ENCODE data around the gene NOTCH4. TPM values are rescaled to one million over a fixed set of nuclear protein-coding genes. Genes with fewer than 3 reads are reported as not detected.
"Not testable (repeated sequence)": the region's sequence is repeated elsewhere in the genome, so short reads cannot be mapped to it uniquely, and the experiment has no call there.

Gene NOTCH4
- total RNA-seq, 1 donor, result 1.1 TPM

- no peak for DNase-seq (ENCODE audit: low read depth)
- H3K4me3 ChIP-seq (ENCODE audit: low read depth, low read length), result no peak overlapping the region
- TF ChIP-seq, protein P1, sequence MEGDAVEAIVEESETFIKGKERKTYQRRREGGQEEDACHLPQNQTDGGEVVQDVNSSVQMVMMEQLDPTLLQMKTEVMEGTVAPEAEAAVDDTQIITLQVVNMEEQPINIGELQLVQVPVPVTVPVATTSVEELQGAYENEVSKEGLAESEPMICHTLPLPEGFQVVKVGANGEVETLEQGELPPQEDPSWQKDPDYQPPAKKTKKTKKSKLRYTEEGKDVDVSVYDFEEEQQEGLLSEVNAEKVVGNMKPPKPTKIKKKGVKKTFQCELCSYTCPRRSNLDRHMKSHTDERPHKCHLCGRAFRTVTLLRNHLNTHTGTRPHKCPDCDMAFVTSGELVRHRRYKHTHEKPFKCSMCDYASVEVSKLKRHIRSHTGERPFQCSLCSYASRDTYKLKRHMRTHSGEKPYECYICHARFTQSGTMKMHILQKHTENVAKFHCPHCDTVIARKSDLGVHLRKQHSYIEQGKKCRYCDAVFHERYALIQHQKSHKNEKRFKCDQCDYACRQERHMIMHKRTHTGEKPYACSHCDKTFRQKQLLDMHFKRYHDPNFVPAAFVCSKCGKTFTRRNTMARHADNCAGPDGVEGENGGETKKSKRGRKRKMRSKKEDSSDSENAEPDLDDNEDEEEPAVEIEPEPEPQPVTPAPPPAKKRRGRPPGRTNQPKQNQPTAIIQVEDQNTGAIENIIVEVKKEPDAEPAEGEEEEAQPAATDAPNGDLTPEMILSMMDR (IDR thresholded peaks at IDR 0.05; ENCODE audit: insufficient read depth, low read length), result no peak
Measured at GRCh38 chr6:32194388-32194787, 29.5 kb downstream of the NOTCH4 start.

GRCh38 chr6:32193096-32193495 lies 30.8 kb downstream of the NOTCH4 start:
- H3K4me3 ChIP-seq (ENCODE audit: low read depth, low read length); DNase-seq (ENCODE audit: low read depth): not testable (repeated sequence)

DNA sequence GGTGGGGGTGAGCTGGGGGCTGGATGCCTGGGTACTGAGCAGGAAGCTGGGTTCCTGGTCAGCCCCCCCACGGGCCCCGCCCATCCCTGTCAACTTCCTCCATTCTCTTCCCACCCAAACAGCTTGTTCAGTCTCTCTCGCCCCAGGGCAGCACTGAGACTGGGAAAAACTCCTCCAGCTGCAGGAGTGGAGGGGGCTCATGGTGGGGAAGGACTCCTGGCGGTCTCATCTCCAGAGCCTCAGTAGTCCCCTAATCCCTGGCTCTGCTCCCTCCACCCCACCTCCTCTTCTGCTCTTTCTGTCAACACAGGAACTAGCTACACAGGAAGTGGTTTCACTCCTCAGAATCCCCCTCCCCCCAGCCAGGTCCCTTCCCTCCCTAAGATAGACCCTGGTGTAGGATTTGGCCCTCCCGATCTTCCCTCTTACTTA lies 31.2 kb downstream of the NOTCH4 start, which contains the start of gene GPSM3:
GPSM3 (minus strand) TSS at position 36 of the 432 bp plus-strand sequence. CDS start 130 bp downstream, outside the sequence.
- no peak within 1 kb of the TSS for H3K4me3 ChIP-seq (ENCODE audit: low read depth, low read length)
- TF ChIP-seq, protein P1 (IDR thresholded peaks at IDR 0.05; ENCODE audit: insufficient read depth, low read length), result no peak
- DNase-seq (ENCODE audit: low read depth), result no peak

DNA sequence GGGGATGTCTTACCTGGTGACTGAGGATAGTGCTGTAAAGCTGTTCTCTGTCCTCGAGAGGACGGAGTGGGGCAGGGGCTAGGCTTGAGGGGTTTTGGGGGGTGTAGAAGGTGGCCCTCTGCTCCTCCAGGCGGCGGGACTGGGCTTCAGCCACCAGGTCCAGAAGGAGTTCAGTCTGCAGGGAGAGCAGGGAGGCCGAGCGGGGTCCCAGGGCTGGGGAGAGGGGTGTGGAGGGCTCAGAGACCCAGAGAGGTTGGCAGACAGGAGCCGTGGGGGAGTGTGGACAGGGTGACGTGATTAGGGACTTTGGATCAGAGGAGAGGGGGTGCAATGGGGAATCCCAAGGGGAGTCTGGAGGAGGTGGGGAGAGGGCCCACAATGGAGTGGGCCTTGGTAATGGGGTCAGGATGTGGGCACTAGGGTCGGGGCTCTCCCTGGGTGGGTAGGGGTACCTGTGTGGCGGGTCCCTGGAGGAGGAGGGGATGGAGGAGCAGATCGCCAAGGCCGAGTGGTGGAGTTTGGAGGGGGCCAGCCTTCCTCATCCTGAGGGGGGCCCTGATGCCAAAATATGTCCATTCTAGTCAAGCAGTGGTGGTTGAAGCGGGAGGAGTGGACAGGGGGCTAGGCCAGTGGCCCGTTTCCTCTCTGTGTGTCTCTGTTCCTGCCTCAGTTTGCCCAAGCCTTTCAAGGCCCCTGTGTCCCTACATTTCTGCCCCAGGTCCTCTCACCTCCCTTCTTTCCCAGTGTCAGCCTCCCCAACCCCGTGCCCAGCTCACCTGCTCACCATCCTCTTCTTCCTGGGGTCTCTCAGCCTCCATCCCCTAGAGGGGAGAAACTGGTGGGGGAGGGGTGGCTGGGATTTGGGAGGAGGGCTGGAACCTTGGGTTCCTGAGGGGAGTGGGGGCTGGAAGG lies 31.9 kb downstream of the NOTCH4 start:
- no peak for DNase-seq (ENCODE audit: low read depth)
- H3K4me3 ChIP-seq (ENCODE audit: low read depth, low read length), result no peak overlapping the region
- TF ChIP-seq, protein P1 (IDR thresholded peaks at IDR 0.05; ENCODE audit: insufficient read depth, low read length), result no peak

DNA sequence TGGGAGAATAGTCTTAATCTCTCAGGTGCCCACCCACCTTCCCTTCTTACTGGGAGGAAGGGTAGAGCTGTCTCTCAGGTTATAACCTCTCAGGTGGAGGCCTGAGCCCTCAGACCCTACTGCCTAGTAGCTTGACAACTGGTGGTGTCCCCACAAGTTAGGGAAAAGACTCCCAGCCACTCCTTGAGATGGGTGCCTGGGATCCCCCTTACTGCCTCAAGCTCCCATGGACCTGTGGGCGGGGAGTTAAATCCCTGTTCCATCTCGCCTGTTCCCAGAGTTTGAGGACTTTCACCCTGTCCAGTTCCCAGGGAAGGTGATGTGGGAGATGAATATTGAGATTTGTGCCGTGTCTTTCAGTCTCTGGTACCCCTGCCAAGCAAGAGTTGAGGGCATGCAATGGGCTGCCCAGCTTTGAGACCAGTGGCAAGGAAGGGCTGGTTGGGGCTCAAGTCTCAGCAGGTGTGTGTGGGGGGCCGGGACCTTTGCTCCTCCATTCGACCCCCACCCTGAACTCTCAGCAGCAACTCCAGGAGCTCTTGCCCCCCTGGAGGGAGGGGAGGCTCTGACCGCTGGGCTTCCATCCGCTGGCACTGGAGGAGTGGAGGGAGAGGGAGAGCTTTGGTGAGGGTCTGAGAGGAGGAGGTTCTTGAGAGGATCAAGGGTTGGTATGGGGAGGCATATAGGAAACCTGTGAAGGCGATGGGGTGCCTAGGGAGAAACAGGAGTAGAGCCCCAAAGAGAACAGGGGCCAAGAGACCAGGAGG lies 32.8 kb downstream of the NOTCH4 start:
- H3K4me3 ChIP-seq (ENCODE audit: low read depth, low read length), result peak overlapping the region; percentile 75
- TF ChIP-seq, protein P1 (IDR thresholded peaks at IDR 0.05; ENCODE audit: insufficient read depth, low read length), result no peak
- DNase-seq (ENCODE audit: low read depth), result no peak

DNA sequence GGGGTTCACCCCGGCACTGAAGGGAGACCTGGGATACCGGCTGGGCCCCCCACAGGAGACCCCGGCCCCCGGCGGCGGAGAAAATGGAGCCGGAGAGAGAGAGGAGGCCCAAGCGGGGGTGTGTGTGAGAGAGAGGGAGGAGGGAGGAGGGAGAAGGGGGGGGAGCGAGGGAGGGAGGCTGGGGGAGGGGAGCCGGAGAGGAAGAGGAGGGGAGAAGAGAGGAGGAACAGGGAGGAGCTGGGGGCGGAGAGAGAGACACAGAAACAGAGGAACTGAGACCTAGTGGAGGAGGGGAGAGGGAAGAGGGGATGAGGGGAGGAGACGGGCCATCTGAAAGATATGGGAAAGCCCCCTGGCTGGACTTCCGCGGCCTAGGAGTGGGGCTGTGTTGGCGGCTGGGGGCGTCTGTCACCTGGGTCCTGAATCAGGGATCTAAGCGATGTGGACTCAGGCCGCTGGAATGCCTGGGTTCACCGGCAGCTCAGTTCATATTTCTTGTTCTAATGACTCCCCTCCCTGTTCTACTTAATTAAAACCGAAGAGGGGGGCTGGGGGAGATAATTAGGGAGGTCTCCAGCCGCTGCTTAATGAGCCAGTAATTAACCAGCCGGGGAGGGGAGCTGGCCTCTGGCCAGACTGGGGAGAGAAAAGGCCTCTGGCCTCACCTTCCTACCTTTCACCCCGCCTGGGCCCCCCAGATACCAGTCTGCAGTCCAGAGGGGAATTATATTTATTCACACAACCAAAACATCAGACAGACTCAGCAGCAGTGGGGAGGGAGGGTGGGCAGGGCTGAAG lies 33.6 kb downstream of the NOTCH4 start, which contains the start of gene PBX2:
PBX2 (minus strand) TSS at position 149 of the 798 bp plus-strand sequence. CDS start 287 bp downstream, outside the sequence.
- TF ChIP-seq, protein P1 (IDR thresholded peaks at IDR 0.05; ENCODE audit: insufficient read depth, low read length), result no peak
- peak; percentile 90 for DNase-seq (ENCODE audit: low read depth)
- peak within 1 kb of the TSS; percentile 80 for H3K4me3 ChIP-seq (ENCODE audit: low read depth, low read length)

Measured in fibroblast of the aortic adventitia (primary cell).